RCC 7860 (cell line): ENCODE measurements around the gene RAB7B.
A peak's percentile ranks its signal among the peaks of the same experiment; 100 is the strongest.

ENCODE experiments used
- DNase-seq: peaks from one replicate; pipeline ENCODE4 v3.0.0-alpha.2; 2015; ENCODE audit warnings: low spot score
- FAIRE-seq: peaks from 2 replicates; lab custom pipeline; 2012; peaks lifted over from hg19 to GRCh38; lab: Jason Lieb, UNC

RAB7B gene

GRCh38 chr1:205951746-205952145 is 51.4 kb downstream of the RAB7B start:
- DNase-seq (no peak), FAIRE-seq (no peak)

DNA sequence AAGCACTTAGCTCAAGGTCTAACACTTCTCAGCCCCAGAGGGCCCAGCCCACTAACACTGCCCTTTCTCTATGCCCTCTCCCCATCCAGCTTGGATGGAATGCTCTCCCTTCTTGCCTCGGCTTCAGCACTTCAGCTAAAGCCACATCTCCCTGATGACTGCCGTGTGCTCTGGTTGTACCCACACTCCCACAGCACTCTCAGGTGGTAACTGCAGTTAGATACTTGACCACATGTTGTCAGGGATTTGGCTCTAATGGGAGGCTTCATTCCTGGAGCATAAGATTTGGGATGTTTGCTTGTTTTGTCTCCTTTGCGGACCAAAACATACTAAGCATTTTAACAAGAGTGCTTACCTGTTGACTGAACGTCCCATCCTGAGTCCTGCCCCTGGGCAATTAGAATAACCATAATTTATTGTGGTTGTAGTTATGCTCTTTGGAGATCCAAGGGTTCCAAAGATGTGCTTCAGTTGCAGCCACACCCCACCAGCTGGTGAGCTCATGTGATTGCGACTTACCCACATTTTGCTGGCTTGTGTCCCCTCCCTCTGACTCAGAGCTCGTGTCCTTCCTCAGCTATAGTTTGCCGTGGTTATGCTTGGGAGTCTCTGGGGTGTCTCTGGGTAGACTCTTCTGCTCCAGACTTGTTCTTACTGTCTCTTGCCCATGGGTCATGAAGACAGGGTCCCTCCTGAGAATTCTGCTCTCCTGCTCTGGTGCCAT is 52.2 kb downstream of the RAB7B start:
- FAIRE-seq (peak; percentile 88), DNase-seq (peak; percentile 72)

- FAIRE-seq (peak; percentile 89), DNase-seq (peak; percentile 84)
These were observed 52.9 kb downstream of the RAB7B start for GRCh38 chr1:205950280-205950679.

- FAIRE-seq: no peak
- no peak for DNase-seq
These were observed 53.4 kb downstream of the RAB7B start for GRCh38 chr1:205949753-205950152.

DNA sequence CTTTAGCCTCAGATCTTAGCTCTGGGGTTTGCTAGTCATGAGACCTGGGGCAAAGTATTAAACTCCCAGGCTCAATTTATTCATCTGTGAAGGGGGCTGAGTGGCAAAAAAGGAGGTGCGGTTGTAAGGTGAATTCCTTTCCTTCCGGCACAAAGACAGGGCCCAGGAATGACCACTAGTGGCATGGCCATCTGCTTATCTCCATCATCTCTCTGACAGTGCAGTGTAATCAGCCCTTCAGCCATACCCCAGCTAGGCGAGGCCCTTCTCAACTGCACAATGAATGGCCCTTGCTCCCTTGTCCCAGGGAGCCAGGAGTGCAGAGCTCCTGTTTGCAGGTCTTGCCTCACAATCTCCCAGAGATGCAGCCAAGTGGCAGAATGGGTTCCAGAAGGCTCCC is 54.3 kb downstream of the RAB7B start:
- FAIRE-seq (no peak), DNase-seq (no peak)

DNA sequence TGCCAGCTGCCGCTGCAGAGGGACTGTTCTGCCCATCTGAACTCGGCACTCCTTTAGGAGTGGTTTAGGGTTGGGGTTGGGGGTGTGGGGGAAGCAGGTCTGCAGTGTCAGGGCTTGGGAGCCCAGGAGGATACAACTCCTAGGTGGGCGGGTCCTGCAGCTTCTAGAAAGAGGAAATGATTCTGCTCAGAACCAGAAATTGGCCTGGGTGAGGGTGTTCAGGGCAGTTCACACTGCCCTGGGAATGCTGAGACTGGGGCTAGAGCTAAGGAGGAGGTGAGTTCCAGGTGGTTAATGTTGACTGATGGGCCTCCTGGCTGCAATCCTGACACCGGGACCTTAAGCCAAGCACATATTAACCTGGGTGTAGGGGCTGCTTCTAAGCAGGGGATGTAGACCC is 55.2 kb downstream of the RAB7B start:
- FAIRE-seq: no peak
- DNase-seq: no peak

- FAIRE-seq (no peak), DNase-seq (no peak)
These were observed 56.2 kb downstream of the RAB7B start for GRCh38 chr1:205947024-205947423.

DNA sequence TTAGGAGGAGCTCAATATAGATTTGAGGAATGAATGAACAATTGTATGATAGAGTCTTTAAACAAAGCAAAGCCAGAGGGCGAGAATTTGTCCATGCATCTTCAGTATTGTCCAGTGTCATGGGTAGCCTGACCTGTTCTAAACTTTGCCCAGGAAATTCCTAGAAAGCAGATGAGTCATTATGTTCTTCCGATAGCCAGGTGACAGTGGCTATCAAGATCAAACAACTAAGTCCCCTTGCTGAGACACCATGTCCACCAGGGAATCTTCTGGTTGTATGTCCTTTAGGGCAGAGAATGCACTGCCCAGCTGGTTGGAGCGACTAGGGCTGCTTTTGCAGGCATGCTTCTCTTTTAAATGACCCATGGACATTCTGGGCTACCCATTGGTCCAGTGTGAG is 58.1 kb downstream of the RAB7B start:
- FAIRE-seq: no peak
- peak; percentile 8 for DNase-seq

DNA sequence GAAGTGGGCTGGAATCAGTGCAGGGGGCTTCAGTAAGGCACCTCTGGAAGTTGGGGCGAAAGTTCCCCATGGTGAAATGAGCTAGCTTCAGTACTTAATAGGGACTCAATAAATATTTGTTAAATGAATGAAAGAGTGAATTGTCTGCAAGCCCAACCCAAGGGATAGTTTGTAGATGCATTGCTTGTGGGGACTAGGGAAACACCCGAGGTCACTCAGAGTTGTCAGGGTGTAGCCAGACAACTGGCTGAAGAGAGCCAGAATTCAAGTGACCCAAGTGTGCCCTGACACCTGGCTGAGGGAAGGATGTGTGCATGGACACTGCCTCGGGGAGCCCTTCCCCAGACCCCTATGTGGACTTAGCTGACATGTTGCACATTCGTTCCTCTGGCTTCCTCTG is 58.7 kb downstream of the RAB7B start:
- FAIRE-seq: no peak
- DNase-seq: no peak

DNA sequence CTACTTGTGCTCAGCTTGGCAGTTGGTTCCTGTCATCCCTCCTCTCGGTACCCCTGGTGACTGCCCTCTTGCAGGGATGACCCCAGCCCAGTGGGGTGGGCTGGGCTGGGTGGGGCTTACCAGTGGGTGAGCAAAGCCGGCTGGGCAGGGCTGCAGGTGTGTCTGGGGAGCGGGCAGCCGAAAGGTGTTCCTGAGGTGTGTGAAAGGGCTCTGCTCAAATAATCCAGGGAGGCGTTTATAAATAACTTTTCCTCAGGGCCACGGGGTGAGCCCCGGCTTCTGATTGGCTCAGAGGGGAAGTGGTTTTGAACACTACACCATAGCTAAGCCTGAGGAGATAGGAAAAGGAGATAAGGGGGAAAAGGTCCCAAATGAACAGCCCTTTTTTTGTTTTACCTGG is 60.0 kb downstream of the RAB7B start, which contains the start of gene SLC26A9:
SLC26A9 (minus strand) TSS at position 212 of the 400 bp plus-strand sequence. CDS start 7,636 bp downstream, outside the sequence.
- DNase-seq (no peak), FAIRE-seq (no peak)

DNA sequence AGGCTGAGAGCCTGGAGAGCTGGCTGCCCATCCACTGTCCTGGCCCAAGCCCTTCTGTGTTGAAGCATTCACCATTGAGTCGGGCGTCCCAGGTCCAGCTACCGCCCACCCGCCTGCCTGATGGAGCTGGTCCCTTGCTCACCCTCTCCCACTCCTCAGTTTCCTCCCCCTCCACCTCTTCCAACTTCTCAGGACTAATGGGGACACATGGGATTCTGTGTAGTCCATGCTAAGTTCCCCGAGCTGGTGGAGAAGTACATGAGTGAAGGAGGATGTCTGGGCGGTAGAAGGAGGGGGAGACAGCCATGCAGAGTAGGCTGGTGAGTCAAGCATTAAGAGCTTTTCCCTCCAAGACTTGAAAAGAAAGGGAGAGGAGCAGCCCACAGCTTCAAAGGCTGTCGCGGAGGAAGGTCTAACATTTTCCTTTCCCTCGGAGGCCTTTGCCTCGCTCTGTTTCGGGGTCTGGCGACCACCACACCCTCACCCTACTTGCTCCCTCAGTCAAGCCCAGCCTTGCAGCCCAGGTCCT is 60.5 kb downstream of the RAB7B start:
- FAIRE-seq (no peak), DNase-seq (no peak)

DNA sequence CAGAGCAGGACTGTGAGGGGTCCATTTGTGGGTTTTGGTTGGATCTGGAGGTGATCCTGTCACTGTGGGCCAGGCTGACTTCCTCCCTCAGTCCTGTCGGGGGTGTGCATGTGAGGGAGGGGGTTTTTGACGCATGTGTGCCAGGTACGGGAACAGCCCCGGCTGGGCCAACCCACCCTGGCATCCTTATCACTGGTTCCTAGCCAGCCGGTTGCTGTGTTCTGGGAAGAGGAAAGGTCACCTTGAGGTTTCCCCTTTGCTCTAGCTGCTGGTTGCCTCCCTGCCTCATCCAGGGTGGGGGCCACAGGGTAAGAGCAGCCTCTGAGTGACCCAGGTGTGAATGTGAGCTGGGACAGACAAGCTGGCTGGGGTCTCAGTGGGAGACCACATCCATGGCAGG is 62.5 kb downstream of the RAB7B start:
- FAIRE-seq: no peak
- no peak for DNase-seq

GRCh38 chr1:205939690-205940330 is 63.4 kb downstream of the RAB7B start:
- no peak for DNase-seq

GRCh38 chr1:205938682-205939081 is 64.5 kb downstream of the RAB7B start:
- no peak for FAIRE-seq
- DNase-seq: no peak

More at GRCh38 chr1:205939690-205940330, 63.4 kb downstream of the RAB7B start:
- FAIRE-seq: no peak

- DNase-seq: peak; percentile 85
- peak; percentile 80 for FAIRE-seq
These were observed 66.2 kb downstream of the RAB7B start for GRCh38 chr1:205936846-205937586.

GRCh38 chr1:205936311-205936710 is 66.9 kb downstream of the RAB7B start:
- DNase-seq (no peak), FAIRE-seq (no peak)

- DNase-seq (no peak), FAIRE-seq (no peak)
These were observed 67.3 kb downstream of the RAB7B start for GRCh38 chr1:205935869-205936268.

DNA sequence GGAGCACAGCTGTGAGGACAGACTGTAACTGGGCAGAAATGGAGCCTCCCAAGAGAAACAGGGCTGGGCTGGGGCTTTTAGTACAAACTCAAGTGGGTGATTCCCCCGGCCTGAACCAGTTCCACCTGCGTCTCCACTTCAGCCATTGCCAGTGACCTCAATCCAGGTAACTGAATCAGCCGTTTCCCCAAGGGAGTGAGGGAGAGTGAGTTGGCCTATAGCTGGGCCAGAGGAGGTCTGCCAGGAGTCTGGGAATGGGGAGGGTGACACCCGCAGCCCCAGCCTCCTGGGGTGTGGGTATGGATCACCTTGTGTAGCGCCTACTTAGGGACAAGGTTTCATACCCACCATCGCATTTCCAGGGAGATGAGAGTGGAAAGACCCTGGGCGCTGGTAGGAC is 68.4 kb downstream of the RAB7B start:
- DNase-seq (no peak), FAIRE-seq (no peak)

DNA sequence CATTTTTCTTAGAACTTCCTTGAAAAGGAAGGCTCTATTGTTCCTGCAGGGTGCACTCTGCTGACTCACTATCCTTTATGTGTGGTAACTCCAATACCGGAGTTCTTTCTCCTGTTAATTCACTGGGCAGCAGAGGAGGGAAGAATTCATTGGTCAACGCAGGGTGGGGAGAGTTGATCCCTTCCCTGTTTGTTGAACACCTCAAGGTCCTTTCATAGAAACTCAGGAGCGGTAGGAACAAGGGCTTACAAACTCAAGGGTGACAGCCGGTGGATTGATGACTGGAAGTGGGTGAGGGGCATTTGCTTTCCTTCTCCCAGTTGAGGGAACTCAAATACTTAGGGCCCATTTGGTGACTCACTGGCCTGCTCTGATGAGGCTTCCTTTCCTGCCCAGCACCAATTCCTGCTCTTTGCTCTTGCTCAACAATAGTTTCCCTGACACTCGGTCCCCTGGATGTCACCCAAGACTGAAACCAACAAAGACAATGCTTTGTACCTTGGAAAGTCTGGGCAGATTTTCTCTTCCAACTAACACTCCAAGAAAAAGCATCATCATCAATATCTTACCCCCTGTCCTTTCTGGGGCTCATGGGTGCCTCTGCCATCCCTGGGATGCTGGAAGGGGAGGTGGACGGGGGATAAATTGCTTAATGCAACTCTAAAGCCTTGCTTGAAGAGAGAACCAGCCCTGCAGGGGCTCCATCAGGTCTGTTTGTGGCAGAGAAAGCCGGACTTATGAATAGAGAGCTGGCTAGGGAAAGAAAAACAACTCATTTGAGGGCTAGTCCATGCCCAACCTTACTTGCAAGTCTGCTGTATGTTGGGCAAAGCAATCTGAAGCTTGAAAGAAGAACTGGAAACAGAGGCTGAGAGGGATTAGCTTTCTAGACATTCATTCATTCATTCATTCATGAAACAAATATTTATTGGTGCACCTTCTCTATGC is 69.2 kb downstream of the RAB7B start:
- FAIRE-seq: peak; percentile 86
- DNase-seq: peak; percentile 90

DNA sequence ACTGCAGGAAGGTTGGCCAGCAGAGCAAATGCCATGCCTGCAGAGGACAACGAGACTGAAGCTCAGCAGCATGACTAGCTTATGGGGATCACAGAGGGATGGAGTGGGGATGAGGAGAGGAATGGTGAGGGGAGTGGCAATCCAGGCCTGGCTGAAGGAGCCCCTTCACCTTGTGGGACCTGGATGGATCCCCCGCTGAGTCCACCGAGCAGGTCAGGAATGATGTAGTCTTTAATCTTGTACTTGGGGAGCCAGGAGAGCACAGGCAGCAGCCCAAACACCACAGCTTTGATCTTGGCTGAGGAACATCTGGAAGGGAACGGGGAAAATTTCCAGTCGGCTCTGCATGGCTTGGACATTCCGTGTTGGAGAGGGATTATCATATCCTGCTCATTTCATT is 70.4 kb downstream of the RAB7B start:
- FAIRE-seq (no peak), DNase-seq (no peak)
